Astrocyte (in vitro differentiated cells and primary cell): ENCODE measurements around the gene EPB42. TPM values are rescaled to one million over a fixed set of nuclear protein-coding genes. Genes with fewer than 3 reads are reported as not detected.

Source experiments
- DNase-seq: peaks from one replicate; pipeline ENCODE4 v3.0.0-alpha.2; 2010; ENCODE audit warnings: low read depth
- FAIRE-seq: peaks from 2 replicates; lab custom pipeline; 2011; peaks lifted over from hg19 to GRCh38; lab: Jason Lieb, UNC
- H2AFZ ChIP-seq: 2 replicates; pipeline ENCODE4 v1.6.0; 2012; ENCODE audit warnings: low read depth, low read length, inconsistent platforms
- H3K27ac ChIP-seq: 2 replicates; pipeline ENCODE4 v1.5.1; 2011; ENCODE audit warnings: low read depth, low read length, inconsistent platforms
- H3K27me3 ChIP-seq: 2 replicates; pipeline ENCODE4 v1.6.0; 2011; ENCODE audit warnings: low read length, inconsistent platforms; ENCODE audit not compliant: insufficient read depth
- H3K36me3 ChIP-seq: 2 replicates; pipeline ENCODE4 v1.5.1; 2011; ENCODE audit warnings: low read length, inconsistent platforms; ENCODE audit not compliant: insufficient read depth
- H3K4me1 ChIP-seq: 2 replicates; pipeline ENCODE4 v1.5.1; 2011; ENCODE audit warnings: low read length, inconsistent platforms; ENCODE audit not compliant: insufficient read depth
- H3K4me2 ChIP-seq: 2 replicates; pipeline ENCODE4 v1.6.0; 2012; ENCODE audit warnings: low read length, inconsistent platforms
- H3K4me3 ChIP-seq: 2 replicates; pipeline ENCODE4 v1.5.1; 2011; ENCODE audit warnings: low read depth, mild to moderate bottlenecking, low read length, inconsistent platforms; ENCODE audit not compliant: insufficient read depth
- H3K79me2 ChIP-seq: 2 replicates; pipeline ENCODE4 v1.6.0; 2012; ENCODE audit warnings: mild to moderate bottlenecking, low read length, inconsistent platforms; ENCODE audit not compliant: insufficient read depth
- H3K9ac ChIP-seq: 2 replicates; pipeline ENCODE4 v1.6.0; 2012; ENCODE audit warnings: mild to moderate bottlenecking, low read length, inconsistent platforms
- H3K9me3 ChIP-seq: 2 replicates; pipeline ENCODE4 v1.5.1; 2012; ENCODE audit warnings: low read depth, mild to moderate bottlenecking, low read length, inconsistent platforms; ENCODE audit not compliant: insufficient read depth
- H4K20me1 ChIP-seq: 2 replicates; pipeline ENCODE4 v1.6.0; 2012; ENCODE audit warnings: low read length, inconsistent platforms; ENCODE audit not compliant: insufficient read depth
- H3K27ac Mint-ChIP-seq: one replicate; pipeline ENCODE4 v1.8.0; 2021; ENCODE audit warnings: mild to moderate bottlenecking, mixed read lengths; ENCODE audit not compliant: unreplicated experiment
- H3K27me3 Mint-ChIP-seq: one replicate; pipeline ENCODE4 v1.8.0; 2021; ENCODE audit warnings: low read depth, mixed read lengths; ENCODE audit not compliant: unreplicated experiment
- H3K36me3 Mint-ChIP-seq: one replicate; pipeline ENCODE4 v1.8.0; 2021; ENCODE audit warnings: low read depth, mixed read lengths; ENCODE audit not compliant: unreplicated experiment
- H3K4me1 Mint-ChIP-seq: one replicate; pipeline ENCODE4 v1.8.0; 2021; ENCODE audit warnings: low read depth, mixed read lengths; ENCODE audit not compliant: unreplicated experiment
- H3K4me3 Mint-ChIP-seq: one replicate; pipeline ENCODE4 v1.8.0; 2021; ENCODE audit warnings: mild to moderate bottlenecking, moderate library complexity, mixed read lengths; ENCODE audit not compliant: unreplicated experiment
- H3K9me3 Mint-ChIP-seq: one replicate; pipeline ENCODE4 v1.8.0; 2021; ENCODE audit warnings: mild to moderate bottlenecking, mixed read lengths; ENCODE audit not compliant: unreplicated experiment
- CTCF ChIP-seq: IDR thresholded peaks from 2 replicates; pipeline ENCODE4 v1.5.1; 2011; ENCODE audit warnings: low read depth, mild to moderate bottlenecking, inconsistent platforms, low read length, moderate library complexity; ENCODE audit not compliant: insufficient read depth
- EZH2 ChIP-seq: IDR thresholded peaks from 2 replicates; pipeline ENCODE4 v1.6.1; 2012; ENCODE audit warnings: mild to moderate bottlenecking, low read length, inconsistent platforms; ENCODE audit not compliant: insufficient read depth
- total RNA-seq: library from RNA; stranded (reverse); gene quantifications from 2 replicates; pipeline ENCODE4 v1.2.1, GENCODE V29; 2021

EPB42 gene
- total RNA-seq, 1 donor from 2014 or later: not detected

GRCh38 chr15:43209059-43209824 is 11.6 kb downstream of the EPB42 start:
- Mint-ChIP-seq H3K27me3 (peaks cover 77% of the 10 kb centered on the region), H3K27ac (no peak overlapping the region), H3K9me3 (no peaks in the 10 kb centered on the region), H3K4me1 (peaks cover 1% of the 10 kb centered on the region), H3K4me3 (no peak overlapping the region), H3K36me3 (peaks cover 5% of the 10 kb centered on the region)
- H2AFZ ChIP-seq: no peak overlapping the region
- no peak overlapping the region for H3K4me2 ChIP-seq
- peaks cover 33% of the 10 kb centered on the region for H3K27me3 ChIP-seq
- no peaks in the 10 kb centered on the region for H4K20me1 ChIP-seq
- no peak for TF ChIP-seq CTCF
- TF ChIP-seq EZH2: no peak
- H3K9ac ChIP-seq: no peak overlapping the region
- H3K36me3 ChIP-seq: no peaks in the 10 kb centered on the region
- H3K27ac ChIP-seq: no peak overlapping the region
- H3K9me3 ChIP-seq: no peaks in the 10 kb centered on the region
- FAIRE-seq: no peak
- no peak overlapping the region for H3K4me3 ChIP-seq
- no peaks in the 10 kb centered on the region for H3K4me1 ChIP-seq
- no peaks in the 10 kb centered on the region for H3K79me2 ChIP-seq
- no peak for DNase-seq

- Histone ChIP-seq H3K4me3 (no peak overlapping the region), H3K9ac (no peak overlapping the region), H2AFZ (no peak overlapping the region), H3K27ac (no peak overlapping the region), H3K79me2 (no peaks in the 10 kb centered on the region), H3K27me3 (peaks cover 33% of the 10 kb centered on the region), H3K4me2 (no peak overlapping the region), H3K4me1 (no peaks in the 10 kb centered on the region), H3K9me3 (no peaks in the 10 kb centered on the region), H4K20me1 (no peaks in the 10 kb centered on the region), H3K36me3 (no peaks in the 10 kb centered on the region)
- TF ChIP-seq EZH2: no peak
- no peak for TF ChIP-seq CTCF
- no peak overlapping the region for H3K27ac Mint-ChIP-seq
- FAIRE-seq (no peak), DNase-seq (no peak)
- H3K27me3 Mint-ChIP-seq: peaks cover 76% of the 10 kb centered on the region
- no peak overlapping the region for H3K4me3 Mint-ChIP-seq
- peaks cover 1% of the 10 kb centered on the region for H3K4me1 Mint-ChIP-seq
- H3K36me3 Mint-ChIP-seq: peaks cover 5% of the 10 kb centered on the region
- H3K9me3 Mint-ChIP-seq: no peaks in the 10 kb centered on the region
Observed at GRCh38 chr15:43208052-43209002, 12.5 kb downstream of the EPB42 start.
